Esophagus squamous epithelium (tissue), 4 donors: ENCODE results near the gene SHKBP1.

Experiments
- POLR2A ChIP-seq, 4 donors: fragments of 450-650 bp; IDR thresholded peaks; one replicate each; pipeline ENCODE4 v1.6.1; 2017; ENCODE audit warnings: antibody characterized with exemption in 4 of 4, mild to moderate bottlenecking in 4 of 4, moderate library complexity in 3 of 4
- TF ChIP-seq, protein P1 (sequence below), 6 experiments: fragments of 450-650 bp in 4 of 6; fragments of 200-600 bp in 2 of 6; sonication (generic) in 2 of 6; IDR thresholded peaks; one replicate each; pipeline ENCODE4 v1.5.1; 2016 to 2019; ENCODE audit warnings: antibody characterized with exemption in 6 of 6, mild to moderate bottlenecking in 4 of 6, moderate library complexity in 4 of 6

DNA sequence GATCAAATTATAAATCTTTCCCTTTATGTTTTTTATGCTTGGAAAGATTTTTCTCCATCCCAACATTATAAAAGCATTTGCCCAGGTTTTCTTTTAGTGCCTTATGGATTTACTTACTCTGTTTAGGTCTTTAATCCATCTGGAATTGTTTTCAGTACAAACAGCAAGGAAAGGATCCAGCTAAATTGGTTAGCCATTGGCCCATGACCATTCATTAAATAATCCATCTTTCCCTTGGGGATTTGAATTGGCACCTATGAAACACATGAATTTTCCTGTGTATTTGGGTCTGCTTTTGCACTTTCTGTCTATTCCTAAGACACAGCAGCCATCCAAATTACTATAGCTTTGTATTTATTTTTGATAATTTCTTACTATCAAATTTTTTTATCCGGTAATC lies 28.8 kb upstream of the SHKBP1 start:
- TF ChIP-seq POLR2A (IDR thresholded peaks at IDR 0.05): no peak
- TF ChIP-seq, protein P1, sequence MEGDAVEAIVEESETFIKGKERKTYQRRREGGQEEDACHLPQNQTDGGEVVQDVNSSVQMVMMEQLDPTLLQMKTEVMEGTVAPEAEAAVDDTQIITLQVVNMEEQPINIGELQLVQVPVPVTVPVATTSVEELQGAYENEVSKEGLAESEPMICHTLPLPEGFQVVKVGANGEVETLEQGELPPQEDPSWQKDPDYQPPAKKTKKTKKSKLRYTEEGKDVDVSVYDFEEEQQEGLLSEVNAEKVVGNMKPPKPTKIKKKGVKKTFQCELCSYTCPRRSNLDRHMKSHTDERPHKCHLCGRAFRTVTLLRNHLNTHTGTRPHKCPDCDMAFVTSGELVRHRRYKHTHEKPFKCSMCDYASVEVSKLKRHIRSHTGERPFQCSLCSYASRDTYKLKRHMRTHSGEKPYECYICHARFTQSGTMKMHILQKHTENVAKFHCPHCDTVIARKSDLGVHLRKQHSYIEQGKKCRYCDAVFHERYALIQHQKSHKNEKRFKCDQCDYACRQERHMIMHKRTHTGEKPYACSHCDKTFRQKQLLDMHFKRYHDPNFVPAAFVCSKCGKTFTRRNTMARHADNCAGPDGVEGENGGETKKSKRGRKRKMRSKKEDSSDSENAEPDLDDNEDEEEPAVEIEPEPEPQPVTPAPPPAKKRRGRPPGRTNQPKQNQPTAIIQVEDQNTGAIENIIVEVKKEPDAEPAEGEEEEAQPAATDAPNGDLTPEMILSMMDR (IDR thresholded peaks at IDR 0.05): no peak
